HepG2 (cell line): ENCODE measurements around the gene TMEM258. TPM values are rescaled to one million over a fixed set of nuclear protein-coding genes. Genes with fewer than 3 reads are reported as not detected.

Source experiments
- ATF4 ChIP-seq, 2 experiments: fragments of 450-650 bp in 1 of 2; sonication (generic) in 1 of 2; formaldehyde crosslinking; IDR thresholded peaks; 2 replicates each; pipeline versions ENCODE4 v1.5.0 to v1.8.0; 2020 to 2022; ENCODE audit warnings: mild to moderate bottlenecking in 1 of 2, missing genetic modification reagents in 1 of 2
- CREBL2 ChIP-seq: sonication (generic); formaldehyde crosslinking; IDR thresholded peaks from 2 replicates; pipeline ENCODE4 v1.8.1; 2023; ENCODE audit warnings: missing genetic modification reagents, mild to moderate bottlenecking, borderline replicate concordance
- FIP1L1 ChIP-seq: fragments of 200-400 bp; formaldehyde crosslinking; IDR thresholded peaks from 2 replicates; pipeline ENCODE4 v1.6.1; 2018; ENCODE audit warnings: low read depth, mild to moderate bottlenecking, low read length, moderate library complexity, borderline replicate concordance; ENCODE audit not compliant: insufficient read depth
- FOXP4 ChIP-seq: sonication (generic); formaldehyde crosslinking; IDR thresholded peaks from 2 replicates; pipeline ENCODE4 v1.4.0; 2020; ENCODE audit warnings: missing genetic modification reagents
- KDM6A ChIP-seq: IDR thresholded peaks from 2 replicates; pipeline ENCODE4 v1.6.1; 2016; ENCODE audit warnings: low read depth
- MAFK ChIP-seq, 2 experiments: IDR thresholded peaks in 1 of 2; conservative IDR thresholded peaks in 1 of 2; 2 replicates each; pipeline ENCODE4 v1.6.1; 2011; ENCODE audit warnings: improper control_type of control experiment in 2 of 2, low read length in 2 of 2
- MAX ChIP-seq: IDR thresholded peaks from 2 replicates; pipeline ENCODE4 v1.6.1; 2012; ENCODE audit warnings: inconsistent platforms
- MZF1 ChIP-seq: sonication (generic); formaldehyde crosslinking; IDR thresholded peaks from 2 replicates; pipeline ENCODE4 v1.8.1; 2023; ENCODE audit warnings: mild to moderate bottlenecking, missing genetic modification reagents, borderline replicate concordance
- NCOA2 ChIP-seq: sonication (generic); formaldehyde crosslinking; IDR thresholded peaks from 2 replicates; pipeline ENCODE4 v1.8.0; 2022; ENCODE audit warnings: inconsistent platforms
- NFATC3 ChIP-seq: sonication (generic); formaldehyde crosslinking; IDR thresholded peaks from 2 replicates; pipeline ENCODE4 v1.5.1; 2020; ENCODE audit warnings: mild to moderate bottlenecking, missing genetic modification reagents
- NR2C2 ChIP-seq: sonication (generic); formaldehyde crosslinking; IDR thresholded peaks from 2 replicates; pipeline ENCODE4 v1.4.0; 2020; ENCODE audit warnings: missing genetic modification reagents, mild to moderate bottlenecking, moderate library complexity, borderline replicate concordance
- RFX5 ChIP-seq: IDR thresholded peaks from 2 replicates; pipeline ENCODE4 v1.6.1; 2011; ENCODE audit warnings: low read depth, low read length, improper control_type of control experiment
- RXRB ChIP-seq: IDR thresholded peaks from 2 replicates; pipeline ENCODE4 v1.6.1; 2016; ENCODE audit warnings: borderline replicate concordance, missing genetic modification reagents, missing compliant biosample characterization
- TFE3 ChIP-seq: IDR thresholded peaks from 2 replicates; pipeline ENCODE4 v1.6.1; 2016
- ZFP91 ChIP-seq: sonication (generic); formaldehyde crosslinking; IDR thresholded peaks from 2 replicates; pipeline ENCODE4 v1.9.0; 2022; ENCODE audit warnings: missing genetic modification reagents, mild to moderate bottlenecking, borderline replicate concordance
- ZGPAT ChIP-seq: IDR thresholded peaks from 2 replicates; pipeline ENCODE4 v1.6.1; 2016; ENCODE audit warnings: mild to moderate bottlenecking
- ZNF331 ChIP-seq: sonication (generic); formaldehyde crosslinking; IDR thresholded peaks from 2 replicates; pipeline ENCODE4 v1.4.0; 2020; ENCODE audit warnings: missing genetic modification reagents
- ZNF383 ChIP-seq: sonication (generic); formaldehyde crosslinking; IDR thresholded peaks from 2 replicates; pipeline ENCODE4 v1.4.0; 2020; ENCODE audit warnings: missing genetic modification reagents, mild to moderate bottlenecking, borderline replicate concordance
- ZNF724P ChIP-seq: sonication (generic); formaldehyde crosslinking; IDR thresholded peaks from 2 replicates; pipeline ENCODE4 v1.8.0; 2022; ENCODE audit warnings: missing genetic modification reagents, borderline replicate concordance
- polyA plus RNA-seq, 8 experiments: library from polyadenylated mRNA; depleted of rRNA in 3 of 8; stranded (reverse) in 7 of 8; unstranded in 1 of 8; fragments of >200 nt; fragmentation: Illumina TruSeq in 4 of 8; extraction: Trizol in 4 of 8; gene quantifications; 2 replicates each; pipeline versions ENCODE4 v1.2.1 to v1.2.3, GENCODE V29; 2011 to 2016; ENCODE audit warnings: low read depth in 4 of 8, missing spikeins in 1 of 8, mixed read lengths in 1 of 8; ENCODE audit not compliant: insufficient read depth in 1 of 8
- total RNA-seq, 5 experiments: library from RNA; depleted of rRNA; stranded (reverse); fragments of >200 nt; fragmentation: Illumina TruSeq; extraction: Trizol; gene quantifications; 2 replicates each; pipeline ENCODE4 v1.2.3, GENCODE V29; 2016; ENCODE audit warnings: low read depth in 1 of 5

TMEM258 gene
- total and polyA plus RNA-seq, 2 of the 13 experiments (the other 11 are each of a cell fraction or from before 2014, with no cell fraction given): 175 to 424 TPM

DNA sequence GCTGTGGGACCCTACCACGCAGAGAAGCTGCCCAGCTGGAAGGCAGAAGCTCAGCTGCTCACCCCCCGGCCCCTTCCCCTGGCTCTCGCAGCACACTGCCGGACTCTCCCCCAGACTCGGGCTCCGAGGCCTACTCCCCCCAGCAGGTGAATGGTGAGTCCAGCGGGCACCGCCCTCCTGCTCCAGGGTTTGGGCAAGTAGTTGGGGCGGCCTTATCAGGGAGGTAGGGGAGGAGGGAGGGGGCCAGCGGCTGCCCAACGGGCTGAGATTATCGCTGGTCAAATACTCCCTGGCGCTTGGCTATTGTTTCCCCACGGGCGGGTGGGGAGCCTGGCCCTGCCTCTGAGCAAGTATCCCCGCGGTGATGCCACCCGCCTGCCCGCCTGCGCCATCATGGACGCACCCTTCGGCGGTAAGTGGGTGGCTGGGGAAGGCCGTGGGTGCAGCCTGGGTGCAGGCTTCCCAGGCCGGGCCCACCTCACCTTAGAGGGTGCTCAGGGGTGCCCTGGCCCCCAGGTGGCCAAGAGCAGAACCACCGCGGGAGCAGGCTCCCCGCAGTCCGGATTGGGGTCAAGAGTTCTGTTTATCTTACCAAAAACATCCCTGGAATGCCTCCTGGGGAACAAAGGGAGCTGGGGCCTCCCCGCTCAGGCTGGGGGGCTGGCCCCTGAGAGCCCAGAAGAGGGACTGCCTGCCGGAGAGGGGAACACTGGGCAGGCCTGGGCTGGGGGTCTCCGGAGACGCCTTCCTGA is 23.1 kb downstream of the TMEM258 start (continued):
- TF ChIP-seq ATF4 (CRISPR knock-in tag; IDR thresholded peaks at IDR 0.05) (no peak), FIP1L1 (no peak), RFX5 (no peak), ZGPAT (CRISPR knock-in tag) (peak; percentile 74), NFATC3 (CRISPR knock-in tag) (no peak), ZNF724P (CRISPR knock-in tag) (0 out of 2 replicates have a peak, but pooled peaks have one; percentile 34), MAX (peak; percentile 21), KDM6A (peak; percentile 92), FOXP4 (CRISPR knock-in tag) (peak; percentile 70; the same call in 1 of the 2 replicates), ZFP91 (CRISPR knock-in tag) (peak; percentile 72; the same call in 1 of the 2 replicates), CREBL2 (CRISPR knock-in tag) (0 out of 2 replicates have a peak, but pooled peaks have one; percentile 51), MZF1 (CRISPR knock-in tag) (no peak), ZNF383 (peak; percentile 55; the same call in 1 of the 2 replicates), RXRB (CRISPR knock-in tag) (peak; percentile 82), MAFK (conservative IDR thresholded peaks at IDR 0.05 in 1 of 2, IDR thresholded peaks at IDR 0.05 in 1 of 2; ENCODE audit: low read length in 2 of 2) (no peak), NR2C2 (peak; percentile 32; the same call in 1 of the 2 replicates), TFE3 (CRISPR knock-in tag) (peak; percentile 28; the same call in 1 of the 2 replicates), ZNF331 (CRISPR knock-in tag) (peak; percentile 57; the same call in 1 of the 2 replicates), NCOA2 (CRISPR knock-in tag) (peak; percentile 79)
